Neural progenitor cell (in vitro differentiated cells): ENCODE results near the gene CHST8. TPM values are rescaled to one million over a fixed set of nuclear protein-coding genes. Genes with fewer than 3 reads are reported as not detected.
A peak's percentile ranks its signal among the peaks of the same experiment; 100 is the strongest.

ENCODE experiments used
- DNase-seq: peaks from one replicate; pipeline ENCODE4 v3.0.0-alpha.2; 2016; ENCODE audit warnings: low spot score
- H2AFZ ChIP-seq: fragments of 200-600 bp; sonication (generic); replicated peaks from 2 replicates; pipeline ENCODE4 v1.6.1; 2016; ENCODE audit warnings: antibody characterized with exemption
- H3F3A ChIP-seq: fragments of 200-600 bp; sonication (generic); 2 replicates; pipeline ENCODE4 v1.6.1; 2016; ENCODE audit warnings: antibody characterized with exemption, low read depth
- H3K27ac ChIP-seq: fragments of 200-600 bp; sonication (generic); 2 replicates; pipeline ENCODE4 v1.5.1; 2016; ENCODE audit warnings: mild to moderate bottlenecking
- H3K27me3 ChIP-seq: fragments of 200-600 bp; sonication (generic); 2 replicates; pipeline ENCODE4 v1.6.1; 2016; ENCODE audit warnings: mild to moderate bottlenecking, moderate library complexity
- H3K36me3 ChIP-seq: fragments of 200-600 bp; sonication (generic); 2 replicates; pipeline ENCODE4 v1.5.1; 2016
- H3K4me1 ChIP-seq: fragments of 200-600 bp; sonication (generic); 2 replicates; pipeline ENCODE4 v1.6.1; 2016; ENCODE audit warnings: mixed run types
- H3K4me2 ChIP-seq: fragments of 200-600 bp; sonication (generic); 2 replicates; pipeline ENCODE4 v1.6.1; 2016
- H3K4me3 ChIP-seq: fragments of 200-600 bp; sonication (generic); 2 replicates; pipeline ENCODE4 v1.5.1; 2016
- H3K79me2 ChIP-seq: fragments of 200-600 bp; sonication (generic); 2 replicates; pipeline ENCODE4 v1.6.1; 2016; ENCODE audit warnings: low read depth
- H3K9ac ChIP-seq: fragments of 200-600 bp; sonication (generic); 2 replicates; pipeline ENCODE4 v1.6.1; 2016
- H3K9me3 ChIP-seq: fragments of 200-600 bp; sonication (generic); 2 replicates; pipeline ENCODE4 v1.5.1; 2016; ENCODE audit warnings: low read depth
- H4K20me1 ChIP-seq: fragments of 200-600 bp; sonication (generic); 2 replicates; pipeline ENCODE4 v1.6.1; 2016; ENCODE audit warnings: low read depth
- H3K27ac Mint-ChIP-seq: 3 replicates; pipeline ENCODE4 v1.8.0; 2021; ENCODE audit warnings: mixed read lengths
- H3K27me3 Mint-ChIP-seq: 2 replicates; pipeline ENCODE4 v1.8.0; 2022; ENCODE audit warnings: low read depth, mild to moderate bottlenecking, inconsistent platforms, moderate library complexity, mixed read lengths; ENCODE audit not compliant: insufficient read depth
- H3K36me3 Mint-ChIP-seq: 3 replicates; pipeline ENCODE4 v1.8.0; 2021; ENCODE audit warnings: mixed read lengths
- H3K4me1 Mint-ChIP-seq: 3 replicates; pipeline ENCODE4 v1.8.0; 2021; ENCODE audit warnings: mixed read lengths
- H3K4me3 Mint-ChIP-seq: 3 replicates; pipeline ENCODE4 v1.8.0; 2021; ENCODE audit warnings: mild to moderate bottlenecking, moderate library complexity, mixed read lengths
- H3K9me3 Mint-ChIP-seq: 3 replicates; pipeline ENCODE4 v1.8.0; 2020; ENCODE audit warnings: mixed read lengths
- EZH2 ChIP-seq: fragments of 200-600 bp; sonication (generic); IDR thresholded peaks from 2 replicates; pipeline ENCODE4 v1.6.1; 2017; ENCODE audit warnings: antibody characterized with exemption, mild to moderate bottlenecking, moderate library complexity
- EZH2phosphoT487 ChIP-seq: fragments of 200-600 bp; sonication (generic); IDR thresholded peaks from 2 replicates; pipeline ENCODE4 v1.6.1; 2017; ENCODE audit warnings: antibody characterized with exemption
- total RNA-seq: library from RNA; depleted of rRNA; stranded (reverse); fragments of >200 nt; gene quantifications from 2 replicates; pipeline ENCODE4 v1.2.3, GENCODE V29; 2015; ENCODE audit warnings: low replicate concordance
- TF ChIP-seq, protein P1 (sequence below): fragments of 200-600 bp; sonication (generic); IDR thresholded peaks from 2 replicates; pipeline ENCODE4 v1.5.1; 2017; ENCODE audit warnings: antibody characterized with exemption, mild to moderate bottlenecking

Gene CHST8
- total RNA-seq, 1 donor from 2014 or later: 0.92 TPM

DNA sequence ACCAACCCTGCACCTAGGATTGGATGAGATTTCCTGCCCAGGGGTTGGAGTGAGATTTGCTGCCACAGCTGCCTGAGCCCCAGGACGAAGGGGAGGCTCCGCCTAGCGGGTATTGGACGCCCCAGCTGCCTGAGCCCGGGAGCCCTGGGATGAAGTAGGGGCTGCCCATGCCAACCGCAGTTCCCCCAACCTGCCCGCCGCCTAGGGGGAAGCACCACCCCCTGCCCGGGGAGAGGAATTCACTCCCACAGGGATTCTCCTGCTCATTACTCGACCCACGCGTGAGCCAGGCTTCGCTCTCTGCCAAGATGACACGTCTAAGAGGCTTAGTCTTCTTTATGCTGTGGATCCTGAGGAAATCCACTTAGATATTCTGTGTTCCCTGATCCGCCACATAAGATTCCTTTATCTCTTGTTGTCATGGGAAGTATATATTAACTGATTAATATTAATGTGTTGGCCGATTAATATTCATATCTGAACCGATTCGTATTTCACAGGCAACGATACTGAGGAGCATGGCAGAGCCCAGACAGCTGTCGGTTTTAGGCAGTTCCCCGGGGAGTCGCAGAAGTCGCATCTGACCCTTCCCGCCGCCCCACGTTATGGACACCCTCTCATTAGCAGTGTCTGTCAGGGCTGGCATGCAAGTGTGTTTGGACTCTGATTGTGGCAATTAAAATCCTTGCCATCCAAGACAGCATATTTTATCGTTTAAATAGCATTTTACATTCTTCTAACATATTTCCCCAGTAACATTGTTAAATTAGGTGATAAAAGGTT, 130.5 kb downstream of the CHST8 start:
- Histone ChIP-seq H2AFZ (no peak overlapping the region), H3K27ac (no peak overlapping the region), H3K9me3 (no peaks in the 10 kb centered on the region), H3K79me2 (no peaks in the 10 kb centered on the region), H3K36me3 (no peaks in the 10 kb centered on the region), H3K4me1 (no peaks in the 10 kb centered on the region), H3F3A (no peaks in the 10 kb centered on the region), H3K27me3 (no peaks in the 10 kb centered on the region), H3K4me3 (no peak overlapping the region), H3K4me2 (no peak overlapping the region), H3K9ac (no peak overlapping the region), H4K20me1 (no peaks in the 10 kb centered on the region)
- Mint-ChIP-seq H3K9me3 (no peaks in the 10 kb centered on the region), H3K4me3 (no peak overlapping the region), H3K27me3 (peaks cover 6% of the 10 kb centered on the region), H3K4me1 (peaks cover 4% of the 10 kb centered on the region), H3K27ac (peak overlapping the region; percentile 69), H3K36me3 (no peaks in the 10 kb centered on the region)
- TF ChIP-seq, protein P1, sequence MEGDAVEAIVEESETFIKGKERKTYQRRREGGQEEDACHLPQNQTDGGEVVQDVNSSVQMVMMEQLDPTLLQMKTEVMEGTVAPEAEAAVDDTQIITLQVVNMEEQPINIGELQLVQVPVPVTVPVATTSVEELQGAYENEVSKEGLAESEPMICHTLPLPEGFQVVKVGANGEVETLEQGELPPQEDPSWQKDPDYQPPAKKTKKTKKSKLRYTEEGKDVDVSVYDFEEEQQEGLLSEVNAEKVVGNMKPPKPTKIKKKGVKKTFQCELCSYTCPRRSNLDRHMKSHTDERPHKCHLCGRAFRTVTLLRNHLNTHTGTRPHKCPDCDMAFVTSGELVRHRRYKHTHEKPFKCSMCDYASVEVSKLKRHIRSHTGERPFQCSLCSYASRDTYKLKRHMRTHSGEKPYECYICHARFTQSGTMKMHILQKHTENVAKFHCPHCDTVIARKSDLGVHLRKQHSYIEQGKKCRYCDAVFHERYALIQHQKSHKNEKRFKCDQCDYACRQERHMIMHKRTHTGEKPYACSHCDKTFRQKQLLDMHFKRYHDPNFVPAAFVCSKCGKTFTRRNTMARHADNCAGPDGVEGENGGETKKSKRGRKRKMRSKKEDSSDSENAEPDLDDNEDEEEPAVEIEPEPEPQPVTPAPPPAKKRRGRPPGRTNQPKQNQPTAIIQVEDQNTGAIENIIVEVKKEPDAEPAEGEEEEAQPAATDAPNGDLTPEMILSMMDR: no peak
- TF ChIP-seq EZH2phosphoT487 (no peak), EZH2 (no peak)
- DNase-seq: peak; percentile 34

DNA sequence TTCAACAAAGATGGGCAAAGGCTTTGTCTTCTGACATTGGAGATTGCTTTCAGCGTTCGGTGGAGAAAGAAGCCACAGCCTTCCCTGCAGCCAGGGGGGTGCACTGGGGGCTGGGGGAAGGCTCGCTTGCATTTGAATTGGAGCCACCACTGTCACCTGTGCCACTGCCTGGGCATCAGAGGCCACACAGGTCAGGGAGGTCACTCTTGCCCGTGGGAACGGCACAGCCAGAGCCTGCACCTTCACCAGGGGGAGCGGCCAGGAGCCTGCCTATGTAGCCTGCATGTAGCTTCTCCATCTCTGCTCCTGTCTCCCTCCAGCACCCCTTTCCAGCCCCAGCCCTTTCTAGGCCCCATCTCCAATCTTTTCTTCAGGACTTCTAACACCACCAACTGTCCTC, 131.2 kb downstream of the CHST8 start:
- Histone ChIP-seq H3K4me3 (no peak overlapping the region), H4K20me1 (no peaks in the 10 kb centered on the region), H3K36me3 (no peaks in the 10 kb centered on the region), H3K9me3 (no peaks in the 10 kb centered on the region), H3K27me3 (no peaks in the 10 kb centered on the region), H3F3A (no peaks in the 10 kb centered on the region), H3K27ac (no peak overlapping the region), H3K4me1 (no peaks in the 10 kb centered on the region), H3K9ac (no peak overlapping the region), H2AFZ (no peak overlapping the region), H3K4me2 (no peak overlapping the region), H3K79me2 (no peaks in the 10 kb centered on the region)
- H3K4me3 Mint-ChIP-seq: no peak overlapping the region
- DNase-seq: no peak
- no peak overlapping the region for H3K27ac Mint-ChIP-seq
- peaks cover 6% of the 10 kb centered on the region for H3K27me3 Mint-ChIP-seq
- peaks cover 4% of the 10 kb centered on the region for H3K4me1 Mint-ChIP-seq
- H3K9me3 Mint-ChIP-seq: no peaks in the 10 kb centered on the region
- TF ChIP-seq EZH2 (no peak), EZH2phosphoT487 (no peak)
- TF ChIP-seq, protein P1: no peak
- H3K36me3 Mint-ChIP-seq: no peaks in the 10 kb centered on the region

DNA sequence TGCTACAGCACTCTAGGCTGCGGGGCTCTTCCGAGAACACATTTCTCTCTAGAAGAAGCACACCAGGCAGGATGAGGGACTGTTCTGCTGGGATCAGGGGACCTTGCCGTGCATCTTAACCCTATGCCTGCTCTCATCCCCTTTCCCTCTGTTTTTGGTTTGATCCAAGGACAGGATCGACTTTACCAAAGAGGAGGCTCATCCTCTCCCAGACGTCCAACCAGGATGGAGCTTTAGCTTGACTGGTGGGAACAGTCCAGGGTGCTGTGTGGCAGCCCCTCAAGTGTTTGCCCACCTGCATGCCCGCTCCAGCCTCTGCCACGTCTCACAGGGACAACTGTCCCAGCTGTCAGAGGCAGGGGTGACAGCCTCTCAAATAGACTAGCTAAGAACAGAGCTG, 132.6 kb downstream of the CHST8 start:
- no peaks in the 10 kb centered on the region for H3K36me3 ChIP-seq
- no peaks in the 10 kb centered on the region for H3K9me3 Mint-ChIP-seq
- H3K4me1 Mint-ChIP-seq: peaks cover 9% of the 10 kb centered on the region
- no peak overlapping the region for H2AFZ ChIP-seq
- H3K27ac Mint-ChIP-seq: no peak overlapping the region
- H3K9me3 ChIP-seq: no peaks in the 10 kb centered on the region
- H3K79me2 ChIP-seq: no peaks in the 10 kb centered on the region
- no peaks in the 10 kb centered on the region for H3K4me1 ChIP-seq
- DNase-seq: no peak
- no peak overlapping the region for H3K4me2 ChIP-seq
- H3K9ac ChIP-seq: no peak overlapping the region
- no peaks in the 10 kb centered on the region for H4K20me1 ChIP-seq
- no peaks in the 10 kb centered on the region for H3K27me3 ChIP-seq
- H3F3A ChIP-seq: no peaks in the 10 kb centered on the region
- no peak overlapping the region for H3K27ac ChIP-seq
- no peaks in the 10 kb centered on the region for H3K36me3 Mint-ChIP-seq
- H3K4me3 Mint-ChIP-seq: no peak overlapping the region
- H3K27me3 Mint-ChIP-seq: peaks cover 6% of the 10 kb centered on the region
- TF ChIP-seq, protein P1: no peak
- no peak for TF ChIP-seq EZH2phosphoT487
- no peak for TF ChIP-seq EZH2
- H3K4me3 ChIP-seq: no peak overlapping the region
